ENCODE results near the gene ANKMY1. TPM values are rescaled to one million over a fixed set of nuclear protein-coding genes. Genes with fewer than 3 reads are reported as not detected.

ANKMY1 gene
- total RNA-seq, 4 donors from 2014 or later: 18.0 to 22.7 (median 21.1) TPM

DNA sequence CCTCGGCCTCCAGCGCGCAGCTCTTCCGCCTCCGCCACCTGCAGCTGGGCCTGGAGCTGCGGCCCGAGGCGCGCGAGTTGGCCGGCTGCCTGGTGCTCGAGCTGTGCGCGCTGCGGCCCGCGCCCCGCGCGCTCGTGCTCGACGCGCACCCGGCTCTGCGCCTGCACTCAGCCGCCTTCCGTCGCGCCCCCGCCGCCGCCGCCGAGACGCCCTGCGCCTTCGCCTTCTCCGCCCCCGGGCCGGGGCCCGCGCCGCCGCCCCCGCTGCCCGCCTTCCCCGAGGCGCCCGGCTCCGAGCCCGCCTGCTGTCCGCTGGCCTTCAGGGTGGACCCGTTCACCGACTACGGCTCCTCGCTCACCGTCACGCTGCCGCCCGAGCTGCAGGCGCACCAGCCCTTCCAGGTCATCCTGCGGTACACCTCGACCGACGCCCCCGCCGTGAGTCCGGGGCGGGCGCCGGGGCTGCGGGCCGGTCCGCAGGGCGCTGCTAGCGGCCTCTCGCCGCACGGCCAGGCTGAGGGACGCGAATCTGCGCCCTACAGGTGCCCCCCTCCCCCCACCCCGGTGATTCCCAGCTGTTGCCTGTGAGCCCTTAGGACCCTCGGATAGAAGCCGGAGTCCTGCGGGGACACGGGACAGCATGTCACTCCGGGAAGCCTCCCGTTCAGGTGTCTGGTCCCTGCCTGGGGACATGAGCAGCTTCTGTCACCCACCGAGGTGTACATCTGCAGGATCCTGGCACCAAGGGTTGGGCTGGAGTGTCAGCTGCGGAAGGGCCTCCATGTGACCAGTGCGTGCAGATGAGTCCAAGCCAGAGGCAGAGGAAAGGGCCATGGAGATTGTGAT lies 11.1 kb upstream of the ANKMY1 start:
- WGBS, 2 donors: 1% methylated on average over 26 to 48 of the region's 93 CpGs
- DNase-seq (ENCODE audit: low spot score in 2 of 2): peak in 1 of 2 donors; percentile 88
- H3K4me3 ChIP-seq (ENCODE audit: low read depth, poor library complexity, severe bottlenecking): peak overlapping the region; percentile 57
- no peak for TF ChIP-seq POLR2A (IDR thresholded peaks at IDR 0.05)
- TF ChIP-seq, protein P1, sequence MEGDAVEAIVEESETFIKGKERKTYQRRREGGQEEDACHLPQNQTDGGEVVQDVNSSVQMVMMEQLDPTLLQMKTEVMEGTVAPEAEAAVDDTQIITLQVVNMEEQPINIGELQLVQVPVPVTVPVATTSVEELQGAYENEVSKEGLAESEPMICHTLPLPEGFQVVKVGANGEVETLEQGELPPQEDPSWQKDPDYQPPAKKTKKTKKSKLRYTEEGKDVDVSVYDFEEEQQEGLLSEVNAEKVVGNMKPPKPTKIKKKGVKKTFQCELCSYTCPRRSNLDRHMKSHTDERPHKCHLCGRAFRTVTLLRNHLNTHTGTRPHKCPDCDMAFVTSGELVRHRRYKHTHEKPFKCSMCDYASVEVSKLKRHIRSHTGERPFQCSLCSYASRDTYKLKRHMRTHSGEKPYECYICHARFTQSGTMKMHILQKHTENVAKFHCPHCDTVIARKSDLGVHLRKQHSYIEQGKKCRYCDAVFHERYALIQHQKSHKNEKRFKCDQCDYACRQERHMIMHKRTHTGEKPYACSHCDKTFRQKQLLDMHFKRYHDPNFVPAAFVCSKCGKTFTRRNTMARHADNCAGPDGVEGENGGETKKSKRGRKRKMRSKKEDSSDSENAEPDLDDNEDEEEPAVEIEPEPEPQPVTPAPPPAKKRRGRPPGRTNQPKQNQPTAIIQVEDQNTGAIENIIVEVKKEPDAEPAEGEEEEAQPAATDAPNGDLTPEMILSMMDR (IDR thresholded peaks at IDR 0.05): no peak
- intact Hi-C loops (cut with DNase I; ENCODE audit: low total_unique reads): no loop called here

DNA sequence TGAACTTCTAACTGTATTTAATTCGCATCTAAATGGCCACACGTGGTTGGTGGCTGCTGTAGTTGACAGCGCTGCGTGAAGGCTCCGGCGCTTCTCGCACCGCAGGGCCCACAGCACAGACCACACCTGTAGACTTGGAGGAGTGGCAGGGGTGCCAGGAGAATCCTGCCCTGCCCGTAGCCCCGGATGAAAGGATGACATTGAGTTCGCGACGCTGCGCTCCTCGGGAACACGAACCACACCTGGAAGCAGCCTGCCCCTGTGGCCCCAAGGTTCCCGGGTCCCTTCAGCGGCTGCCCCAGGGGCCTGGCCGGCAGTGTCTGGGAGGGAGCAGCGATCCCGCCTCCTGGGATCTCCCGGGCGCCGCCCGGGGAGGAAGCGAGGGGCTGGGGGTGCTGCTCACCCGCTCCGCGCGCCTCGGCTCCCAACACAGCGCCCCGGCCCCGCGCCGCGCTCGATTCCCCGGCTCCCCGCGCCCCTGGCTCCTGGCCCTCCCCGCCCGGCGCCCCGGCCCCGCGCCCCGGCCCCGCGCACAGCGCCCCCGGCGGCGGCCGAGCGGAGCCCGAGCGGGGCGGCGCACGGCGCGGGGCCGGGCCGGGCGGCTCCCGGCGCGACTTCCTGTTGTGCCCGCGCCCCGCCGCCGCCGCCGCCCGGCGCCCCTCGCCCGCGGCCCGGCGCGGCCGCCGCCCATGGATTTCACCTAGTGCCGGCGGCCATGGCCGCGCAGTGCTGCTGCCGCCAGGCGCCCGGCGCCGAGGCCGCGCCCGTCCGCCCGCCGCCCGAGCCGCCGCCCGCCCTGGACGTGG lies 10.3 kb upstream of the ANKMY1 start, which contains the start of gene RNPEPL1:
Gene RNPEPL1, plus strand, starts transcription at position 613 of the 806 bp plus-strand sequence. Its CDS starts 103 bp downstream, at position 716.
- no peak for TF ChIP-seq POLR2A (IDR thresholded peaks at IDR 0.05)
- TF ChIP-seq, protein P1 (IDR thresholded peaks at IDR 0.05): no peak
- intact Hi-C loops (cut with DNase I; ENCODE audit: low total_unique reads): no loop called here
- DNase-seq (ENCODE audit: low spot score in 2 of 2): peak in 1 of 2 donors; percentile 91
- peak within 1 kb of the TSS; percentile 57 for H3K4me3 ChIP-seq (ENCODE audit: low read depth, poor library complexity, severe bottlenecking)
- WGBS, 2 donors: 0 to 2% methylated on average over 7 to 19 of the region's 106 CpGs

DNA sequence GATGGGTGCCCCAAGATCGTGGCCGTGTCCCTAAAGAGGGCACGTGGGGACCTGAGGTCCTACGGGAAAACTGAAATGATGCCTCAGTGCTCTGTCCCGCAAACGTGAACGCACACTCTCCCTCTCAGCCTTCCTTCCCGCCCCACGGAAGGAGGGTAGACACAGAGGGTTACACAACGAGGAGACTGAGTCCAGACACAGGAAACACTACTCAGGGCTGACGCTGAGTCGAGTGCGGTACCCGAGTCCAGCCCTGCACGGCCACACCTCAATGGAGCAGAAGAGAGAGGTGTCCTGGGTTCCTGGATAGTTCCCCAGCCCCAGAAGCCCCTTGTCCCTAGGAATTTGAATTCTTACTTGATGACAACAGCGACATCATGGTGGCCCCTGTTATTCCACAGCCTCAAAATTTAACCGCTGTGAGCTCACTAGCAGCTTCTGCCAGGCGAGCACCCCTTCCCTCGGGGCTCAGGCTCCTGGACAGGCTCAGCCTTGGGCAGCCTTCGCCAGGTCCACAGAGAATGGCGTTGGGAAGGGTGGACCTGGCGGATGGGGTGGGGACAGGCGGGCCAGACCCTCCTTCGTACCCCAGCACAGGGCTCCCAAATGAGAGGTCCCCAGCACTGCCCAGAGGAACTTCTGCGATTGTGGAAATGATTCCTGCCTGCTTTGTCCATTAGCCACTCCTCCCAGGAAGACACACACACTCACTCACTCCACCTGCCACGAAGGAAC lies 9.5 kb upstream of the ANKMY1 start:
- intact Hi-C loops (cut with DNase I; ENCODE audit: low total_unique reads): no loop called here
- 19 to 21% methylated on average over 22 to 26 of the region's 26 CpGs for WGBS, 2 donors
- TF ChIP-seq POLR2A (IDR thresholded peaks at IDR 0.05): no peak
- TF ChIP-seq, protein P1 (IDR thresholded peaks at IDR 0.05): no peak
- peak; percentile 25 to 90 for DNase-seq (ENCODE audit: low spot score in 2 of 2)
- peak overlapping the region; percentile 55 for H3K4me3 ChIP-seq (ENCODE audit: low read depth, poor library complexity, severe bottlenecking)

DNA sequence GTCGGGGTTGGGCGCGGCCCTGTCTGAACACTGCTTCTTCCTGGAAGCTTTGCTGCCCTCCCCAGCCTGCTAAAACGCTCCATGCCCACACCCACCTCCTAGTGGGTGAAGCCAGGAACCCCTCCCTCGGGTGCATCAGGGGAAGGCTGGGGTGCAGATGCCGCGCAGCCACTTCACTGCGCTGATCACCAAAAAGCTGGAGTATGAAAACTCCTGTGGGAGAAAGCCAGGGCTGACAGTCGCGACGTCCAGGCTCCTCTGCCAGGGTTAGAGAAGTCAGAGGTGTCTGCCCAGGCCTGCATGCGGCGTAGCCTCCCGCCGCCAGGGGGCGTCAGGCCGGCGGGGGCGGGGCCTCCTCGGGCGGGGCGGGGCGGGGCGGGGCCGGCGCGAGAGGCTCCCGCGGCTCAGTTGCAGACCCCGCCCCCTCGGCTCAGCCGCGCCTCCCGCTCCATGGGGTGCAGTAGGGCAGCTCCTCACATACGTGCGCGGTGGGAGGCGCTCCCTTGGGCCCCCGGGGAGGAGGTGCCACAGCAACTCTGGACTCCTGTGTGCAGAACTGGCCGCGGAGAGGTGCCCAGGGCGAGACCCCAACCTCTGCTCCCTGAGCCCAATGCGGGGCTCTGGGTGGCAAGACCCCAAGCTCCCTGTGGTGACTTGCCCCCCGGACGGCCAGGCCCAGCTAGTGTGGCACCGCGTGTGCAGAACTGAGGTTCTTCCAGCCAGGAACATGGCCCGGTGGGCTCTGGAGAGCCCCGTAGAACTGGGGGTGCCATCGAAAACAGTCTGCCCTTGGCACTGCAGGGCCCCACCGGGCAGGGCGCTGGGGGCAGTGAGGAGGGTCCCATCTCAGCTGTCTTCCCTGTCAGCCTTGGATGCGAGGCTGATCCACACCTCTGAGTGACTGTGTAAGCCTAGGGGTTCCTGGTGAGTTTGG lies 8.7 kb upstream of the ANKMY1 start:
- WGBS, 2 donors: 3 to 15% methylated on average over 17 to 25 of the region's 53 CpGs
- peak; percentile 90 to 99 for DNase-seq (ENCODE audit: low spot score in 2 of 2)
- TF ChIP-seq, protein P1 (IDR thresholded peaks at IDR 0.05): peak in 1 of 3 donors; percentile 50
- no peak for TF ChIP-seq POLR2A (IDR thresholded peaks at IDR 0.05)
- H3K4me3 ChIP-seq (ENCODE audit: low read depth, poor library complexity, severe bottlenecking): no peak overlapping the region
- intact Hi-C loops (cut with DNase I; ENCODE audit: low total_unique reads): no loop called here

Data from lower leg skin (tissue), 4 donors.